HG02571 (cell line): Measurements from ENCODE around the gene LCN1.
"Not testable (repeated sequence)": the region's sequence is repeated elsewhere in the genome, so short reads cannot be mapped to it uniquely, and the experiment has no call there.

ENCODE experiments used
- ATAC-seq: cut with Tn5 transposase; IDR thresholded peaks from one replicate; pipeline ENCODE4 v1.9.1; 2021; ENCODE audit warnings: mild to moderate bottlenecking, moderate library complexity; ENCODE audit not compliant: unreplicated experiment

LCN1 gene

GRCh38 chr9:135545646-135546176 lies 24.5 kb downstream of the LCN1 start, which contains the start of gene OBP2A:
TSS of gene OBP2A (plus strand) at chr9:135546126. CDS start at chr9:135546181, 55 bp downstream.
- not testable (repeated sequence) for ATAC-seq

- ATAC-seq = not testable (repeated sequence)
These were observed 25.8 kb downstream of the LCN1 start for GRCh38 chr9:135546792-135547617.

- ATAC-seq = no peak
These were observed 26.8 kb downstream of the LCN1 start for GRCh38 chr9:135547756-135548736.

- ATAC-seq = not testable (repeated sequence)
These were observed 28.5 kb downstream of the LCN1 start for GRCh38 chr9:135549478-135550343.

GRCh38 chr9:135550344-135550918 lies 29.2 kb downstream of the LCN1 start:
- ATAC-seq = no peak

- no peak for ATAC-seq
These were observed 29.8 kb downstream of the LCN1 start for GRCh38 chr9:135551031-135551430.

- ATAC-seq = no peak
These were observed 30.2 kb downstream of the LCN1 start for GRCh38 chr9:135551456-135551855.

- ATAC-seq = no peak
These were observed 30.9 kb downstream of the LCN1 start for GRCh38 chr9:135552021-135552697.

GRCh38 chr9:135552698-135553171 lies 31.5 kb downstream of the LCN1 start:
- ATAC-seq = no peak

- ATAC-seq = no peak
These were observed 33.5 kb downstream of the LCN1 start for GRCh38 chr9:135554718-135555117.

- ATAC-seq = no peak
These were observed 34.0 kb downstream of the LCN1 start for GRCh38 chr9:135555203-135555602.

- ATAC-seq = no peak
These were observed 34.7 kb downstream of the LCN1 start for GRCh38 chr9:135555910-135556309.

- ATAC-seq = no peak
These were observed 38.4 kb downstream of the LCN1 start for GRCh38 chr9:135559606-135560005.

GRCh38 chr9:135561391-135562234 lies 40.4 kb downstream of the LCN1 start, which contains the start of gene PAEP:
TSS of gene PAEP (plus strand) at chr9:135561756.
- ATAC-seq = no peak

- no peak for ATAC-seq
These were observed 41.0 kb downstream of the LCN1 start for GRCh38 chr9:135562235-135562745.

GRCh38 chr9:135563039-135563476 lies 41.8 kb downstream of the LCN1 start:
- no peak for ATAC-seq

- no peak for ATAC-seq
These were observed 42.6 kb downstream of the LCN1 start for GRCh38 chr9:135563858-135564257.

- ATAC-seq = no peak
These were observed 43.9 kb downstream of the LCN1 start for GRCh38 chr9:135565141-135565628.
